HG03045 (cell line): ENCODE results near the gene AMY1C.
"Not testable (repeated sequence)": the region's sequence is repeated elsewhere in the genome, so short reads cannot be mapped to it uniquely, and the experiment has no call there.

Experiments used
- ATAC-seq: cut with Tn5 transposase; IDR thresholded peaks from one replicate; pipeline ENCODE4 v1.9.1; 2021; ENCODE audit warnings: mild to moderate bottlenecking, moderate library complexity; ENCODE audit not compliant: unreplicated experiment

Gene AMY1C

GRCh38 chr1:103749598-103749997, at the start of gene AMY1C:
AMY1C (plus strand) TSS chr1:103749898; CDS start chr1:103750470, 572 bp downstream.
- not testable (repeated sequence) for ATAC-seq

- ATAC-seq = not testable (repeated sequence)
Measured at GRCh38 chr1:103700669-103701068, 49.0 kb upstream of the AMY1C start.

- ATAC-seq = not testable (repeated sequence)
Measured at GRCh38 chr1:103701256-103701655, 48.4 kb upstream of the AMY1C start.

GRCh38 chr1:103707670-103708069, 42.0 kb upstream of the AMY1C start:
- not testable (repeated sequence) for ATAC-seq

- ATAC-seq = not testable (repeated sequence)
Measured at GRCh38 chr1:103710381-103710780, 39.3 kb upstream of the AMY1C start.

- not testable (repeated sequence) for ATAC-seq
Measured at GRCh38 chr1:103717404-103717803, 32.3 kb upstream of the AMY1C start.

- ATAC-seq = not testable (repeated sequence)
Measured at GRCh38 chr1:103721473-103721872, 28.2 kb upstream of the AMY1C start.

GRCh38 chr1:103735334-103735733, 14.4 kb upstream of the AMY1C start:
- not testable (repeated sequence) for ATAC-seq

- ATAC-seq = not testable (repeated sequence)
Measured at GRCh38 chr1:103738031-103738430, 11.7 kb upstream of the AMY1C start.

- not testable (repeated sequence) for ATAC-seq
Measured at GRCh38 chr1:103744449-103744848, 5.2 kb upstream of the AMY1C start.

- ATAC-seq = not testable (repeated sequence)
Measured at GRCh38 chr1:103745040-103745439, 4.7 kb upstream of the AMY1C start.

GRCh38 chr1:103748273-103748672, 1.4 kb upstream of the AMY1C start:
- not testable (repeated sequence) for ATAC-seq

GRCh38 chr1:103761896-103762295, 12.2 kb downstream of the AMY1C start:
- no peak for ATAC-seq

- ATAC-seq = no peak
Measured at GRCh38 chr1:103779932-103780331, 30.2 kb downstream of the AMY1C start.

GRCh38 chr1:103783944-103784377, 34.3 kb downstream of the AMY1C start:
- ATAC-seq = peak; percentile 59

GRCh38 chr1:103788377-103788776, 38.7 kb downstream of the AMY1C start:
- ATAC-seq = no peak

- ATAC-seq = no peak
Measured at GRCh38 chr1:103790172-103790571, 40.5 kb downstream of the AMY1C start.
